ENCODE data around the gene UGGT1.
"Not testable (repeated sequence)": the region's sequence is repeated elsewhere in the genome, so short reads cannot be mapped to it uniquely, and the experiment has no call there.

Gene UGGT1

DNA sequence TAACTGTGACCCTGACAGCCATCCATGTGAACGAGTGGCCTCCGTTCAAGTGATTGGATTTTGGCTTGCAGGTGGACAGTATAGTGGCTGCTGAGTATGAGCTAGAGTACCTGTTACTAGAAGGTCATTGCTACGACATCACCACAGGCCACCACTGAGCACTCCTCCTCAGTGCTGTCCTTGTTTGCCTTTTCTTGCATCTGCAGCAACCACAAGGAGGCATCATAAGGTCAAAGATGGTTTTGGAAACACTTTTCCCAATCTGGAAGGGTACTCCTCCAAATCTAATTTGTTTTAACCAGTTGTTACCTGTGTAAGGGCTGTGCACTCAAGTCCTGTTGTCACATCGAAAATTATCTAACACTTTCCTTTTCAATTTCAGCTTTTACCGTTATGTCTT lies 81.2 kb downstream of the UGGT1 start:
- TF ChIP-seq EZH2phosphoT487 (IDR thresholded peaks at IDR 0.05; ENCODE audit: borderline replicate concordance) = no peak
- TF ChIP-seq, protein P1, sequence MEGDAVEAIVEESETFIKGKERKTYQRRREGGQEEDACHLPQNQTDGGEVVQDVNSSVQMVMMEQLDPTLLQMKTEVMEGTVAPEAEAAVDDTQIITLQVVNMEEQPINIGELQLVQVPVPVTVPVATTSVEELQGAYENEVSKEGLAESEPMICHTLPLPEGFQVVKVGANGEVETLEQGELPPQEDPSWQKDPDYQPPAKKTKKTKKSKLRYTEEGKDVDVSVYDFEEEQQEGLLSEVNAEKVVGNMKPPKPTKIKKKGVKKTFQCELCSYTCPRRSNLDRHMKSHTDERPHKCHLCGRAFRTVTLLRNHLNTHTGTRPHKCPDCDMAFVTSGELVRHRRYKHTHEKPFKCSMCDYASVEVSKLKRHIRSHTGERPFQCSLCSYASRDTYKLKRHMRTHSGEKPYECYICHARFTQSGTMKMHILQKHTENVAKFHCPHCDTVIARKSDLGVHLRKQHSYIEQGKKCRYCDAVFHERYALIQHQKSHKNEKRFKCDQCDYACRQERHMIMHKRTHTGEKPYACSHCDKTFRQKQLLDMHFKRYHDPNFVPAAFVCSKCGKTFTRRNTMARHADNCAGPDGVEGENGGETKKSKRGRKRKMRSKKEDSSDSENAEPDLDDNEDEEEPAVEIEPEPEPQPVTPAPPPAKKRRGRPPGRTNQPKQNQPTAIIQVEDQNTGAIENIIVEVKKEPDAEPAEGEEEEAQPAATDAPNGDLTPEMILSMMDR (conservative IDR thresholded peaks at IDR 0.05; ENCODE audit: low read length) = peak; percentile 46
- H3K36me3 ChIP-seq (ENCODE audit: insufficient read depth, low read length) = peaks cover 78% of the 10 kb centered on the region
- no peak overlapping the region for H3K9ac ChIP-seq (ENCODE audit: low read depth, low read length, poor library complexity, severe bottlenecking)

DNA sequence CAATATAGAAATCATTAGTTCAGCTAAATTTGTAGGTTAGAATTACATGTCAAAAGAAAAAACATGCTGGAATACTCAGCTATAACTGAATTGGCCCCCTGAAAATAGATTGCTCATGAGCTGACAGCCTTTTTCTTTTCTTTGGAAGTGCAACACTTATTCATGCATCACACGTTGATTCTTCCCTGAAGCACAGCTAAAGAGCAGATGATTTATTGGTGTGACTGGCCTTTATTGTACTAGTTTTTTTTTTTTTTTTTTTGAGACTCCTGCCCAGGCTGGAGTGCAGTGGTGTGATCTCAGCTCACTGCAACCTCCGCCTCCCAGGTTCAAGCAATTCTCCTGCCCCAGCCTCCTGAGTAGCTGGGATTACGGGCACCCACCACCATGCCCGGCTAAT lies 83.1 kb downstream of the UGGT1 start:
- not testable (repeated sequence) for H3K27me3 ChIP-seq (ENCODE audit: insufficient read depth, low read length, poor library complexity, severe bottlenecking); H2AFZ ChIP-seq (ENCODE audit: low read length); H3K9ac ChIP-seq (ENCODE audit: low read depth, low read length, poor library complexity, severe bottlenecking); H3K4me1 ChIP-seq (ENCODE audit: insufficient read depth, low read length, poor library complexity, severe bottlenecking); H3F3A ChIP-seq (ENCODE audit: low read depth); H3K9me3 ChIP-seq (ENCODE audit: insufficient read depth, low read depth, low read length); H4K20me1 ChIP-seq (ENCODE audit: insufficient read depth, low read length, poor library complexity, severe bottlenecking); H3K9me2 ChIP-seq (replicated peaks; ENCODE audit: low read depth, low read length); H3K4me2 ChIP-seq (ENCODE audit: low read depth, low read length, poor library complexity, severe bottlenecking); H3K79me2 ChIP-seq (ENCODE audit: insufficient read depth, low read length); H3K4me3 ChIP-seq (ENCODE audit: low read length, poor library complexity, severe bottlenecking)
- peaks cover 90% of the 10 kb centered on the region for H3K36me3 ChIP-seq (ENCODE audit: insufficient read depth, low read length)

More for the DNA sequence above, 81.2 kb downstream of the UGGT1 start:
- no peaks in the 10 kb centered on the region for H3K79me2 ChIP-seq (ENCODE audit: insufficient read depth, low read length)
- no peaks in the 10 kb centered on the region for H4K20me1 ChIP-seq (ENCODE audit: insufficient read depth, low read length, poor library complexity, severe bottlenecking)
- H3K4me3 ChIP-seq (ENCODE audit: low read length, poor library complexity, severe bottlenecking) = no peak overlapping the region
- H3K4me1 ChIP-seq (ENCODE audit: insufficient read depth, low read length, poor library complexity, severe bottlenecking) = no peaks in the 10 kb centered on the region
- H3K27me3 ChIP-seq (ENCODE audit: insufficient read depth, low read length, poor library complexity, severe bottlenecking) = no peaks in the 10 kb centered on the region
- H3K4me2 ChIP-seq (ENCODE audit: low read depth, low read length, poor library complexity, severe bottlenecking) = no peak overlapping the region
- no peaks in the 10 kb centered on the region for H3K9me3 ChIP-seq (ENCODE audit: insufficient read depth, low read depth, low read length)
- H3K9me2 ChIP-seq (replicated peaks; ENCODE audit: low read depth, low read length) = no peaks in the 10 kb centered on the region
- H2AFZ ChIP-seq (ENCODE audit: low read length) = no peak overlapping the region
- no peaks in the 10 kb centered on the region for H3F3A ChIP-seq (ENCODE audit: low read depth)

DNA sequence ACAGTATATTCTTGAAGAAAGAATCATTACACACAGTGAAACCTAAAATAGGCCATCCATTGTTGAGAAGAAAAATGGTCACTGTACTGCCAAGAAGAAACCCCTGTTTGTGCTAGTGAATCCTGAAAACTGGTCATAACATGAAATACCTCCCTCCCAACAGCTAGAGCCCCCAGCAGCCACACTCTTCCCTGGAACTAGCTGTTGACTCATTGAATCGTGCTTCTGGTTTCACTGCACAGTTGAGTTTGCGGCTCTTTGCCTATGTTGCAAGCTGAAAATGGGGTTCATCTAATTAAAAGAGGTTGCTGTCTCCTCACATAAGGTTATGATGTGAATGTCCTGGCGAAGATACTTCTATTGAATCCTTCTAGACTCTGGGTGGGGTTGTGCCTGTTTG lies 86.3 kb downstream of the UGGT1 start:
- peaks cover 98% of the 10 kb centered on the region for H3K36me3 ChIP-seq (ENCODE audit: insufficient read depth, low read length)
- H3K27me3 ChIP-seq (ENCODE audit: insufficient read depth, low read length, poor library complexity, severe bottlenecking) = no peaks in the 10 kb centered on the region
- no peak overlapping the region for H2AFZ ChIP-seq (ENCODE audit: low read length)
- H4K20me1 ChIP-seq (ENCODE audit: insufficient read depth, low read length, poor library complexity, severe bottlenecking) = no peaks in the 10 kb centered on the region
- TF ChIP-seq, protein P1 (conservative IDR thresholded peaks at IDR 0.05; ENCODE audit: low read length) = no peak
- TF ChIP-seq EZH2phosphoT487 (IDR thresholded peaks at IDR 0.05; ENCODE audit: borderline replicate concordance) = no peak
- H3F3A ChIP-seq (ENCODE audit: low read depth) = no peaks in the 10 kb centered on the region
- H3K4me3 ChIP-seq (ENCODE audit: low read length, poor library complexity, severe bottlenecking) = no peak overlapping the region
- no peak overlapping the region for H3K9ac ChIP-seq (ENCODE audit: low read depth, low read length, poor library complexity, severe bottlenecking)
- no peaks in the 10 kb centered on the region for H3K79me2 ChIP-seq (ENCODE audit: insufficient read depth, low read length)
- no peak overlapping the region for H3K4me2 ChIP-seq (ENCODE audit: low read depth, low read length, poor library complexity, severe bottlenecking)
- H3K9me2 ChIP-seq (replicated peaks; ENCODE audit: low read depth, low read length) = no peaks in the 10 kb centered on the region
- no peaks in the 10 kb centered on the region for H3K4me1 ChIP-seq (ENCODE audit: insufficient read depth, low read length, poor library complexity, severe bottlenecking)
- H3K9me3 ChIP-seq (ENCODE audit: insufficient read depth, low read depth, low read length) = no peaks in the 10 kb centered on the region

DNA sequence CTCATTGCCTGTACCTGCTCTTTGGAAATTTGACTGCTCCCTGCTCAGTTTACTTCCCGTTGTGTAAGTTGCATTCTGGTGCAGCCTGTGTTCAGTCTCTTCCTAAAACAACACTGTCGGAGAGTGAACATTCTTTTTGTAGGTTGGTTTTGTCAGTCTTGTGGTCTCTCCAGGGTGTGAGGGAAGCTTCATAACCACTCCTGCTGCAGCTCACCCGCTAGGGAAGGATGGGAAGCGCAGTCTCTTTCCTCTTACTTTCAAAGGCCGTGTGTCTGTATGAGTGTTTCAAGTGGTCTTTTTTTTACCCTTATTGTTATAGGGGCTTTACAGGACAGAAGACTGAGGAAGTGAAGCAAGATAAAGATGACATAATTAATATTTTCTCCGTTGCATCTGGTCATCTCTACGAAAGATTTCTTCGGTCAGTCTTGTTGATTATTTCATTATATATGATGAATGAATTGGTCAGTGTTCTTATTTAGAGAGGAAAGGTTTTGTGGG lies 87.2 kb downstream of the UGGT1 start:
- no peaks in the 10 kb centered on the region for H3F3A ChIP-seq (ENCODE audit: low read depth)
- H4K20me1 ChIP-seq (ENCODE audit: insufficient read depth, low read length, poor library complexity, severe bottlenecking) = no peaks in the 10 kb centered on the region
- H3K4me2 ChIP-seq (ENCODE audit: low read depth, low read length, poor library complexity, severe bottlenecking) = no peak overlapping the region
- no peaks in the 10 kb centered on the region for H3K9me3 ChIP-seq (ENCODE audit: insufficient read depth, low read depth, low read length)
- no peak overlapping the region for H3K9ac ChIP-seq (ENCODE audit: low read depth, low read length, poor library complexity, severe bottlenecking)
- TF ChIP-seq EZH2phosphoT487 (IDR thresholded peaks at IDR 0.05; ENCODE audit: borderline replicate concordance) = no peak
- TF ChIP-seq, protein P1 (conservative IDR thresholded peaks at IDR 0.05; ENCODE audit: low read length) = no peak
- H2AFZ ChIP-seq (ENCODE audit: low read length) = no peak overlapping the region
- peaks cover 96% of the 10 kb centered on the region for H3K36me3 ChIP-seq (ENCODE audit: insufficient read depth, low read length)
- no peaks in the 10 kb centered on the region for H3K4me1 ChIP-seq (ENCODE audit: insufficient read depth, low read length, poor library complexity, severe bottlenecking)
- H3K9me2 ChIP-seq (replicated peaks; ENCODE audit: low read depth, low read length) = no peaks in the 10 kb centered on the region
- no peak overlapping the region for H3K4me3 ChIP-seq (ENCODE audit: low read length, poor library complexity, severe bottlenecking)
- H3K79me2 ChIP-seq (ENCODE audit: insufficient read depth, low read length) = no peaks in the 10 kb centered on the region
- no peaks in the 10 kb centered on the region for H3K27me3 ChIP-seq (ENCODE audit: insufficient read depth, low read length, poor library complexity, severe bottlenecking)
